Measurements from ENCODE around the gene FAM187B.

DNA sequence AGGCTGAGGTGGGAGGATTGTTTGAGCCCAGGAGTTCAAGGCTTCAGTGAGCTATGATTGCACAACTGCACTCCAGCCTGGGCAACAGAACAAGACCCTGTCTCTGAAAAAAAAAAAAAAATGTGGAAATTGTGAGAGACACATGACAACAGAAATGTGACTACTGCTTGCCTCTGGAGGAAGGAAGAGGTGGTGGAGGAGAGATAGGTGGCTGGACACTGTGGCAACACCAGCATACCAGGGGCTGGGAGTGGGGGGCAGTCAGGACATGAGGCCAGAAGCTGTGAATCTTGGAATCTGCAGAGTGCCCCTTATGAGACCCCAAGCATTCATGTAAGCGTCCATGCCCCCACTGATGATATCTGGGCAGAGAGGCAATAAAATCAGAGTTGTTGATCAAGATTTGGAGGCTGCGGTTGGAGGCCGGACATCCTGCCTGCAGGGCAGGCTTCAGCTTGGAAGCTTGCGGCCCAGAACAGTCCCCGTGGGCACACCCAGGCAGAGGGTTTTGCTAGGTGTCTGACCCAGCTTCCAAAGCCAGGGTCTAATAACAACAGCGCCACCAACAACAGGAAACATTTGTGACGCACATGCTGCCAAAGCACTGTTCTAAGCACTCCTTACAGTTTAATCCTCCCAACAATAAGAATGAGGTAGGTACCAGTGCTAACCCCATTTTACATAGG is 16.9 kb downstream of the FAM187B start:
- no peak for TF ChIP-seq POLR2AphosphoS5 (IDR thresholded peaks at IDR 0.05)
- TF ChIP-seq, protein P1, sequence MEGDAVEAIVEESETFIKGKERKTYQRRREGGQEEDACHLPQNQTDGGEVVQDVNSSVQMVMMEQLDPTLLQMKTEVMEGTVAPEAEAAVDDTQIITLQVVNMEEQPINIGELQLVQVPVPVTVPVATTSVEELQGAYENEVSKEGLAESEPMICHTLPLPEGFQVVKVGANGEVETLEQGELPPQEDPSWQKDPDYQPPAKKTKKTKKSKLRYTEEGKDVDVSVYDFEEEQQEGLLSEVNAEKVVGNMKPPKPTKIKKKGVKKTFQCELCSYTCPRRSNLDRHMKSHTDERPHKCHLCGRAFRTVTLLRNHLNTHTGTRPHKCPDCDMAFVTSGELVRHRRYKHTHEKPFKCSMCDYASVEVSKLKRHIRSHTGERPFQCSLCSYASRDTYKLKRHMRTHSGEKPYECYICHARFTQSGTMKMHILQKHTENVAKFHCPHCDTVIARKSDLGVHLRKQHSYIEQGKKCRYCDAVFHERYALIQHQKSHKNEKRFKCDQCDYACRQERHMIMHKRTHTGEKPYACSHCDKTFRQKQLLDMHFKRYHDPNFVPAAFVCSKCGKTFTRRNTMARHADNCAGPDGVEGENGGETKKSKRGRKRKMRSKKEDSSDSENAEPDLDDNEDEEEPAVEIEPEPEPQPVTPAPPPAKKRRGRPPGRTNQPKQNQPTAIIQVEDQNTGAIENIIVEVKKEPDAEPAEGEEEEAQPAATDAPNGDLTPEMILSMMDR (IDR thresholded peaks at IDR 0.05), result no peak
- no peak for TF ChIP-seq EP300 (IDR thresholded peaks at IDR 0.05)
- no peak for TF ChIP-seq POLR2A (IDR thresholded peaks at IDR 0.05)

All from gastroesophageal sphincter (tissue), 3 donors.